ENCODE data around the gene BZW2.

GRCh38 chr7:16694806-16695205 lies 48.8 kb downstream of the BZW2 start:
- TF ChIP-seq POLR2A (IDR thresholded peaks at IDR 0.05; ENCODE audit: low read depth, low read length): no peak
- no peak for TF ChIP-seq POLR2AphosphoS5 (IDR thresholded peaks at IDR 0.05; ENCODE audit: low read depth, low read length)
- no peak for TF ChIP-seq TAF1 (IDR thresholded peaks at IDR 0.05; ENCODE audit: borderline replicate concordance, low read depth, low read length)

Data from GM12892 (cell line).